HepG2 (cell line): ENCODE measurements around the gene FTSJ1.

Source experiments
- ADNP ChIP-seq: sonication (generic); formaldehyde crosslinking; IDR thresholded peaks from 2 replicates; pipeline ENCODE4 v1.4.0; 2020; ENCODE audit warnings: missing genetic modification reagents
- CTCF ChIP-seq: sonication (generic); formaldehyde crosslinking; IDR thresholded peaks from 2 replicates; pipeline ENCODE4 v1.5.0; 2020; ENCODE audit warnings: mild to moderate bottlenecking, missing genetic modification reagents, moderate library complexity
- DMAP1 ChIP-seq: IDR thresholded peaks from 2 replicates; pipeline ENCODE4 v1.6.1; 2016
- FOSL1 ChIP-seq: sonication (generic); formaldehyde crosslinking; IDR thresholded peaks from 2 replicates; pipeline ENCODE4 v1.9.0; 2021; ENCODE audit warnings: missing genetic modification reagents, borderline replicate concordance
- HDAC6 ChIP-seq: fragments of 200-600 bp; sonication (generic); IDR thresholded peaks from 2 replicates; pipeline ENCODE4 v1.7.0; 2017; ENCODE audit warnings: mild to moderate bottlenecking, antibody characterized with exemption, low read length, low read depth
- MAZ ChIP-seq, 2 experiments: sonication (generic) in 1 of 2; formaldehyde crosslinking in 1 of 2; IDR thresholded peaks; 2 replicates each; pipeline versions ENCODE4 v1.5.0 to v1.6.1; 2012 to 2020; ENCODE audit warnings: low read depth in 2 of 2, mild to moderate bottlenecking in 2 of 2, borderline replicate concordance in 1 of 2, improper control_type of control experiment in 1 of 2, low read length in 1 of 2, missing genetic modification reagents in 1 of 2, moderate library complexity in 1 of 2
- MIXL1 ChIP-seq: IDR thresholded peaks from 2 replicates; pipeline ENCODE4 v1.6.1; 2016
- PRDM15 ChIP-seq: sonication (generic); formaldehyde crosslinking; IDR thresholded peaks from 2 replicates; pipeline ENCODE4 v1.4.0; 2020; ENCODE audit warnings: missing genetic modification reagents
- SAFB2 ChIP-seq: sonication (generic); formaldehyde crosslinking; IDR thresholded peaks from 2 replicates; pipeline ENCODE4 v1.5.1; 2020; ENCODE audit warnings: missing genetic modification reagents, low read depth, mild to moderate bottlenecking, borderline replicate concordance
- TAF15 ChIP-seq: fragments of 200-400 bp; formaldehyde crosslinking; IDR thresholded peaks from one replicate; pipeline ENCODE4 v1.6.1; 2018; ENCODE audit warnings: mild to moderate bottlenecking, low read depth, low read length; ENCODE audit not compliant: poor library complexity, severe bottlenecking
- ZNF142 ChIP-seq: sonication (generic); formaldehyde crosslinking; IDR thresholded peaks from 2 replicates; pipeline ENCODE4 v1.4.0; 2020; ENCODE audit warnings: missing genetic modification reagents
- ZNF24 ChIP-seq: fragments of 450-650 bp; IDR thresholded peaks from 2 replicates; pipeline ENCODE4 v1.6.1; 2017; ENCODE audit warnings: antibody characterized with exemption, mild to moderate bottlenecking
- ZNF276 ChIP-seq: sonication (generic); formaldehyde crosslinking; IDR thresholded peaks from 2 replicates; pipeline ENCODE4 v1.4.0; 2020; ENCODE audit warnings: mild to moderate bottlenecking, low read depth, missing genetic modification reagents

- TF ChIP-seq CTCF (no peak), ZNF276 (CRISPR knock-in tag) (no peak), DMAP1 (no peak), SAFB2 (no peak), HDAC6 (no peak), PRDM15 (CRISPR knock-in tag) (no peak), ADNP (CRISPR knock-in tag) (no peak), ZNF142 (CRISPR knock-in tag) (no peak), MAZ (IDR thresholded peaks at IDR 0.05; ENCODE audit: borderline replicate concordance, low read depth, low read length) (no peak), MAZ (CRISPR knock-in tag; IDR thresholded peaks at IDR 0.05; ENCODE audit: low read depth) (no peak), ZNF24 (no peak), TAF15 (no peak), MIXL1 (no peak), FOSL1 (CRISPR knock-in tag) (no peak)
Measured at GRCh38 chrX:48491809-48492208, 15.8 kb downstream of the FTSJ1 start.
